GM12865 (cell line): Measurements from ENCODE around the gene SUN1.
"Not testable (repeated sequence)": the region's sequence is repeated elsewhere in the genome, so short reads cannot be mapped to it uniquely, and the experiment has no call there.

Experiments used
- DNase-seq: peaks from one replicate; pipeline ENCODE4 v3.0.0; 2010; ENCODE audit warnings: low read depth
- H3K4me3 ChIP-seq: 2 replicates; pipeline ENCODE4 v1.5.1; 2011; ENCODE audit warnings: mild to moderate bottlenecking, low read depth, low read length, control low read depth
- TF ChIP-seq, protein P1 (sequence below): IDR thresholded peaks from 2 replicates; pipeline ENCODE4 v1.5.1; 2011; ENCODE audit warnings: low read length, control low read depth, low read depth, inconsistent platforms; ENCODE audit not compliant: insufficient read depth; ENCODE audit errors: missing control alignments

The SUN1 gene

GRCh38 chr7:868189-868486, 35.9 kb downstream of the SUN1 start:
- no peak for DNase-seq
- TF ChIP-seq, protein P1, sequence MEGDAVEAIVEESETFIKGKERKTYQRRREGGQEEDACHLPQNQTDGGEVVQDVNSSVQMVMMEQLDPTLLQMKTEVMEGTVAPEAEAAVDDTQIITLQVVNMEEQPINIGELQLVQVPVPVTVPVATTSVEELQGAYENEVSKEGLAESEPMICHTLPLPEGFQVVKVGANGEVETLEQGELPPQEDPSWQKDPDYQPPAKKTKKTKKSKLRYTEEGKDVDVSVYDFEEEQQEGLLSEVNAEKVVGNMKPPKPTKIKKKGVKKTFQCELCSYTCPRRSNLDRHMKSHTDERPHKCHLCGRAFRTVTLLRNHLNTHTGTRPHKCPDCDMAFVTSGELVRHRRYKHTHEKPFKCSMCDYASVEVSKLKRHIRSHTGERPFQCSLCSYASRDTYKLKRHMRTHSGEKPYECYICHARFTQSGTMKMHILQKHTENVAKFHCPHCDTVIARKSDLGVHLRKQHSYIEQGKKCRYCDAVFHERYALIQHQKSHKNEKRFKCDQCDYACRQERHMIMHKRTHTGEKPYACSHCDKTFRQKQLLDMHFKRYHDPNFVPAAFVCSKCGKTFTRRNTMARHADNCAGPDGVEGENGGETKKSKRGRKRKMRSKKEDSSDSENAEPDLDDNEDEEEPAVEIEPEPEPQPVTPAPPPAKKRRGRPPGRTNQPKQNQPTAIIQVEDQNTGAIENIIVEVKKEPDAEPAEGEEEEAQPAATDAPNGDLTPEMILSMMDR: no peak

GRCh38 chr7:869348-869747, 37.1 kb downstream of the SUN1 start:
- no peak for DNase-seq
- H3K4me3 ChIP-seq: no peak overlapping the region
- TF ChIP-seq, protein P1: no peak

More at GRCh38 chr7:868189-868486, 35.9 kb downstream of the SUN1 start:
- H3K4me3 ChIP-seq: no peak overlapping the region

DNA sequence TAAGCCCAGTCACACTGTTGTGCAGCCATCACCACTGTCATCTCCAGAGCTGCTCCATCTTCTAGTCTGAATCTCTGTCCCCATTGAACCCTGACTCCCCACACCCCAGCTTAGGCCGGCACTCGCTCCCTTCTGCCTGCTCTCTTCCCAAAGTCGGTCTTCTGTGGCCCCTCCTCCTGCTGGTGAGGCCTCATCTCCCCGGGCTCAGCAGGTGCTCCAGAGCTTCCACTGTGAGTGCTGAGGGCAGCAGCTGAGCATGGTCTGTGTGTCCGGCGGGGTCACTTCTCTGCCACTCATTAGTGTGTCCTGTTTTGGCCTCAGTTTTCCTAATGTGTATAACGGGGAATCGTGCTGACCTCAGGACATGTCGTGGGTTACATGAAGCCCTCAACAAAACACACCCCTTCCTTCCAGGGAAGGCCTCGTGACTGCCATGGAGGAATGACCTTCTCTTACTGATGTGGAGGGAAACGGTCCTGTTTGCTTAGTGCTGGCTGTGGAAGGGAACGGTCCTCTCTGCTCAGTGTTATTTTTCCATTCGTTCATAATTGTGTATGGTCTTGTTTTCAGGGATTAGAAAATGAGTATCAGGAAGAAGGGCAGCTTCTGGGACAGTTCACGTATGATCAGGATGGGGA, 39.7 kb downstream of the SUN1 start:
- DNase-seq: no peak
- no peak overlapping the region for H3K4me3 ChIP-seq
- TF ChIP-seq, protein P1: no peak

DNA sequence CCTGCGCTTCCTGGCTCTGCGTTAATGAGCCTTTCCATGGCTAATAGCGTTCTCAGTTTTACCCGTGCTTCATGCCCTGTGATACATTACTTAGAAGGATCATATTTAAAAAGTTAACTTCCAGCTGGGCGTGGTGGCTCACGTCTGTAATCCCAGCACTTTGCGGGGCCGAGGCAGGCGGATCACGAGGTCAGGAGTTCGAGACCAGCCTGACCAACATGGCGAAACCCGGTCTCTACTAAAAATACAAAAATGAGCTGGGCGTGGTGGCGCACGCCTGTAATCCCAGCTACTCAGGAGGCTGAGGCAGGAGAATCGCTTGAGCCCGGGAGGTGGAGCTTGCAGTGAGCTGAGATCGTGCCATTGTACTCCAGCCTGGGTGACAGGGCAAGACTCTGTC, 40.4 kb downstream of the SUN1 start:
- H3K4me3 ChIP-seq, DNase-seq: not testable (repeated sequence)

DNA sequence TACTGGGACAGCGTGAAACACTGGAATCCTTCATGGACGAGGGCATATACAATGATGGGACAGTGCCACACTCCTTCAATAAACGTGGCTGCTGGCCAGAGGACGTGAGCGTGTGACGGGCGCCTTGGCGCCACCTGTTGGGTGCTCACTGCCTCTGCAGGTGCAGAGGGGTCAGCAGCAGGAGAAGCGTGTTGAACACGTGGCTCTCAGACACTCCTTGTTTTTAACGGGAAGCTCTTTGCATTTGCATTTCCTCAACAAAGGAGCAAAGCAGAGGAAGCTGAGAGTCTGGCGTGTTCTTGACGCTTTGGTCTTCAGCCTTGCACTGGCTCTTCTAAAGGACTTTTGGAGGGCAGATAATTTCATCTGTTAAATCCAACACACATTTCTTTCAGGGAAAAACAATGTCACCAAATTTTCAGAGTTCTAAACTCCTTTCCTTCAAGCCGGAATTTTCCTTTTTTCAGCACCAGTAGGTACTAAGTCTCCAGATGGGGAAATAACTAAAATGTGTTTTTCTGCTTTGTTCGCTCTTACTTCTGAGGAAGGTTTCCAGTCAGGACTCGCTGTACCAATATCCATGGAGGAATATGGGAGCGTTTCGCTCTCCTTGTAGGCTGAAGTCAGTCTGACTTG, 41.2 kb downstream of the SUN1 start:
- peak; percentile 85 for DNase-seq
- no peak overlapping the region for H3K4me3 ChIP-seq
- TF ChIP-seq, protein P1: peak; percentile 91

- TF ChIP-seq, protein P1: no peak
- no peak for DNase-seq
- no peak overlapping the region for H3K4me3 ChIP-seq
These were observed 41.9 kb downstream of the SUN1 start for GRCh38 chr7:874031-874749.

DNA sequence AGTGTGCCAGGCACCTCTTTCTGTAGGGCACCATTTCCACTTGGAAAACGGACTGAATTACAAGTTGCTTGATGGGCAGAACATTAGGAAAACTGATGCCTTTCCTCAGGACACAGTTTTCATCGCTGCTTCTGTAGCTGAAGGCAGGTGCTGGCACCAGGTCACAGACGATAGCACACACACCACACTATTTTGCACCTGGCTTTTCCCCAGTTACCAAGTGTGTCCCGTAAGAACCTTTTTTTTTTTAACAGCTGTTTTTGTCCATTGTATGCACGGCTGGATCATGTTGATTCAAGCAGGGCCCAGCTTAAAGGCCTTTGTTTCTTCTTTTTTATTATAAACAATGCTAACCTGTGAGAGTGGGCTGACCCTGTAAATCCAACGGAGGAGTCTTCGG, 42.8 kb downstream of the SUN1 start:
- DNase-seq: no peak
- H3K4me3 ChIP-seq: no peak overlapping the region
- TF ChIP-seq, protein P1: no peak
